Measurements from ENCODE around the gene SPTLC2.

Gene SPTLC2

DNA sequence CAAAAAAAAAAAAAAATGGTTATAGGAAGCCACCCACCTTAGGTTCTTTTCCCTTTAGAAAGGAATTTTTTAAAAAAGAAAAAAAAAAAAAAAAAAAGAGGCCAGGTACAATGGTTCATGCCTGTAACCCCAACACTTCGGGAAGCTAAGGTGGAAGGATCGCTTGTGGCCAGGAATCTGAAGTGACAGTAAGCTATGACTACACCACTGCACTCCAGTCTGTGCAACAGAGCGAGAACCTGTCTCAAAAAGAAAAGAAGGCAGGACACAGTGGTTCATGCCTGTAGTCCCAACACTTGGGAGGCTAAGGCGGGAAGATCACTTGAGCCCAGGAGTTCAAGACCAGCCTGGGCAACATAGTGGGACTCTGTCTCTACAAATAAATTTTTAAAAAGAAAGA, 36.0 kb downstream of the SPTLC2 start:
- H3K4me2 ChIP-seq (ENCODE audit: low read length): peak overlapping the region; percentile 73

DNA sequence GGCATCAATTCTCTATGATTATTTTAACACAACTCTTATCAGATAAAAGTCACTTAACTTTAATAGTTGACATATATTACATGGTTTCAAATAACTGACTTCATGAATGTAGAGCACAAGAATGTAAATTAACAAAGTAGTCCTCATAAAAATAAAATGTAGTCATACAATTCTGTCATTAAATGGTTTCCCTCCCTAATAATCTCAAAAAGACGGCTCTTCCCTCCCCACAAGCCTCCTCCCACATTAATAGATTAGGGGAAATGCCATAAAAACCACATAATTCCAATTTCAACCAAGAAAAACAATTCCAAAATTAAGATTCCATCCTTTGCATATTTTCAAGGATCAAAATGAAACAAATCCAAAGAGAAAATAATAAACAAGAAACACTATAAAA, 36.7 kb downstream of the SPTLC2 start:
- Histone ChIP-seq H3K4me3 (ENCODE audit: low read length) (no peak overlapping the region), H3K9me3 (ENCODE audit: insufficient read depth, low read length) (0 out of 2 replicates have a peak, but pooled peaks cover 3% of the 10 kb centered on the region), H3K9ac (ENCODE audit: low read length) (no peak overlapping the region), H3K4me1 (ENCODE audit: low read length) (peaks cover 13% of the 10 kb centered on the region), H2AFZ (ENCODE audit: low read depth, low read length) (no peak overlapping the region), H3K36me3 (replicated peaks; ENCODE audit: low read depth, low read length) (peaks cover 2% of the 10 kb centered on the region), H3K27ac (ENCODE audit: low read length) (no peak overlapping the region), H4K20me1 (ENCODE audit: insufficient read depth, low read length) (peaks cover 11% of the 10 kb centered on the region; the same call in 1 of the 2 replicates), H3K4me2 (ENCODE audit: low read length) (no peak overlapping the region), H3K79me2 (ENCODE audit: low read length) (peaks cover 14% of the 10 kb centered on the region), H3K27me3 (ENCODE audit: low read depth, low read length) (no peaks in the 10 kb centered on the region)
- TF ChIP-seq, protein P1, sequence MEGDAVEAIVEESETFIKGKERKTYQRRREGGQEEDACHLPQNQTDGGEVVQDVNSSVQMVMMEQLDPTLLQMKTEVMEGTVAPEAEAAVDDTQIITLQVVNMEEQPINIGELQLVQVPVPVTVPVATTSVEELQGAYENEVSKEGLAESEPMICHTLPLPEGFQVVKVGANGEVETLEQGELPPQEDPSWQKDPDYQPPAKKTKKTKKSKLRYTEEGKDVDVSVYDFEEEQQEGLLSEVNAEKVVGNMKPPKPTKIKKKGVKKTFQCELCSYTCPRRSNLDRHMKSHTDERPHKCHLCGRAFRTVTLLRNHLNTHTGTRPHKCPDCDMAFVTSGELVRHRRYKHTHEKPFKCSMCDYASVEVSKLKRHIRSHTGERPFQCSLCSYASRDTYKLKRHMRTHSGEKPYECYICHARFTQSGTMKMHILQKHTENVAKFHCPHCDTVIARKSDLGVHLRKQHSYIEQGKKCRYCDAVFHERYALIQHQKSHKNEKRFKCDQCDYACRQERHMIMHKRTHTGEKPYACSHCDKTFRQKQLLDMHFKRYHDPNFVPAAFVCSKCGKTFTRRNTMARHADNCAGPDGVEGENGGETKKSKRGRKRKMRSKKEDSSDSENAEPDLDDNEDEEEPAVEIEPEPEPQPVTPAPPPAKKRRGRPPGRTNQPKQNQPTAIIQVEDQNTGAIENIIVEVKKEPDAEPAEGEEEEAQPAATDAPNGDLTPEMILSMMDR (IDR thresholded peaks at IDR 0.05; ENCODE audit: low read depth, low read length): no peak
- no peak for TF ChIP-seq EZH2phosphoT487 (IDR thresholded peaks at IDR 0.05; ENCODE audit: low read depth)

More for the DNA sequence above, 36.0 kb downstream of the SPTLC2 start:
- Histone ChIP-seq H3K36me3 (replicated peaks; ENCODE audit: low read depth, low read length) (peaks cover 2% of the 10 kb centered on the region), H3K27ac (ENCODE audit: low read length) (no peak overlapping the region), H3K4me3 (ENCODE audit: low read length) (peak overlapping the region; percentile 45; the same call in 1 of the 2 replicates), H3K9ac (ENCODE audit: low read length) (no peak overlapping the region), H3K79me2 (ENCODE audit: low read length) (peaks cover 14% of the 10 kb centered on the region), H3K27me3 (ENCODE audit: low read depth, low read length) (no peaks in the 10 kb centered on the region), H2AFZ (ENCODE audit: low read depth, low read length) (no peak overlapping the region), H3K4me1 (ENCODE audit: low read length) (peaks cover 13% of the 10 kb centered on the region), H3K9me3 (ENCODE audit: insufficient read depth, low read length) (0 out of 2 replicates have a peak, but pooled peaks cover 3% of the 10 kb centered on the region), H4K20me1 (ENCODE audit: insufficient read depth, low read length) (peaks cover 11% of the 10 kb centered on the region; the same call in 1 of the 2 replicates)
- no peak for TF ChIP-seq EZH2phosphoT487 (IDR thresholded peaks at IDR 0.05; ENCODE audit: low read depth)
- TF ChIP-seq, protein P1 (IDR thresholded peaks at IDR 0.05; ENCODE audit: low read depth, low read length): no peak

DNA sequence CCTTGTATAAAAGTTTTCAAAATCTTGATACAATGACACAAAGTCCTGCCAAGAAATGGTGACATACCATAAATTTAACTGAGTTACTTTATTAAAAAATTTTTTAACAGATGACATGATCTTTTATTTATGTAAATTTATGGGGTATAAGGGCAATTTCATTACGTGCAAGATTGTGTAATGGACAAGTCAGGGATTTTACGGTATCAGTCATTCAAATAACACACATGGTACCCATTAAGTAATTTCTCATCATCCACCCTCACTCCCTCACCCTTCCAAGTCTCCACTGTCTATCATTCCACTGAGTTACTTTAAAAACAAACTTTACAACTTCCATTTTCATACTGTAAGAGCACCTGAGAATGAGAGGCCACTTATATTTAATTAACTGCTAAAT, 37.4 kb downstream of the SPTLC2 start:
- Histone ChIP-seq H3K9me3 (ENCODE audit: insufficient read depth, low read length) (0 out of 2 replicates have a peak, but pooled peaks cover 3% of the 10 kb centered on the region), H3K4me3 (ENCODE audit: low read length) (no peak overlapping the region), H3K27me3 (ENCODE audit: low read depth, low read length) (no peaks in the 10 kb centered on the region), H3K9ac (ENCODE audit: low read length) (no peak overlapping the region), H3K79me2 (ENCODE audit: low read length) (peaks cover 14% of the 10 kb centered on the region), H3K36me3 (replicated peaks; ENCODE audit: low read depth, low read length) (peaks cover 2% of the 10 kb centered on the region), H3K4me1 (ENCODE audit: low read length) (peaks cover 13% of the 10 kb centered on the region), H3K4me2 (ENCODE audit: low read length) (no peak overlapping the region), H3K27ac (ENCODE audit: low read length) (no peak overlapping the region), H4K20me1 (ENCODE audit: insufficient read depth, low read length) (peaks cover 11% of the 10 kb centered on the region; the same call in 1 of the 2 replicates), H2AFZ (ENCODE audit: low read depth, low read length) (no peak overlapping the region)
- TF ChIP-seq EZH2phosphoT487 (IDR thresholded peaks at IDR 0.05; ENCODE audit: low read depth): no peak
- TF ChIP-seq, protein P1 (IDR thresholded peaks at IDR 0.05; ENCODE audit: low read depth, low read length): no peak

DNA sequence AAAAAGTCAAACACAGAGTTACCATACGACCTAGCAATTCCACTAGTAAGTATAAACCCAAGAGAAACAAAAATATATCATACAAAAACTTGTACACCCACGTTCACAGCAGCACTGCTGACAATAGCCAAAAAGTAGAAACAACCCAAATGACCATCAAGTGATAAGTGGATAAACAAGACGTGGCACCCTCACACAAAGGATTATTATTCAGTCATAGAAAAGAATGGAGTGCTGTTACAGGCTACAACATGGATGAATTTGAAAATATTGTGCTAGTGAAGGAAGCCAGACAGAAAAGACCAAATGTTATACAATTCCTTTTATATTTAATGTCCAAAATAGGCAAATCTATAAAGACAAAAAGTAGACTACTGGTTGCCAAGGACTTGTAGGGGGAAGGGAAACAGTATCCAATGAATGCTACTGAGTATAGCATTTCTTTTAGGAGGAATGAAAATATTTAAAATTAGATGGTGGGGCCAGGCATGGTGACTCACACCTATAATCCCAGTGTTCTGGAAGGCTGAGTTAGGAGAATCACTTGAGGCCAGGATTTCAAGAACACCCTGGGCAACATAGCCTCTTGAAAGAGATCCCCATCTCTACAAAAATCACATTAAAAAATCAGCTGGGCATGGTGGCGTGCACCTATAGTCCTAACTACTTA, 41.9 kb downstream of the SPTLC2 start:
- peaks cover 2% of the 10 kb centered on the region for H3K36me3 ChIP-seq (replicated peaks; ENCODE audit: low read depth, low read length)
- H2AFZ ChIP-seq (ENCODE audit: low read depth, low read length): no peak overlapping the region
- H3K27ac ChIP-seq (ENCODE audit: low read length): no peak overlapping the region
- no peaks in the 10 kb centered on the region for H3K27me3 ChIP-seq (ENCODE audit: low read depth, low read length)
- no peak overlapping the region for H3K9ac ChIP-seq (ENCODE audit: low read length)
- TF ChIP-seq, protein P1 (IDR thresholded peaks at IDR 0.05; ENCODE audit: low read depth, low read length): no peak
- no peak for TF ChIP-seq EZH2phosphoT487 (IDR thresholded peaks at IDR 0.05; ENCODE audit: low read depth)
- H4K20me1 ChIP-seq (ENCODE audit: insufficient read depth, low read length): no peaks in the 10 kb centered on the region
- H3K9me3 ChIP-seq (ENCODE audit: insufficient read depth, low read length): 0 out of 2 replicates have a peak, but pooled peaks cover 1% of the 10 kb centered on the region
- H3K4me3 ChIP-seq (ENCODE audit: low read length): no peak overlapping the region
- H3K4me2 ChIP-seq (ENCODE audit: low read length): no peak overlapping the region
- H3K4me1 ChIP-seq (ENCODE audit: low read length): no peaks in the 10 kb centered on the region
- H3K79me2 ChIP-seq (ENCODE audit: low read length): peaks cover 2% of the 10 kb centered on the region; the same call in 1 of the 2 replicates

Measured in OCI-LY3 (cell line).